Measurements from ENCODE around the gene SUMO2.
"Not testable (repeated sequence)": the region's sequence is repeated elsewhere in the genome, so short reads cannot be mapped to it uniquely, and the experiment has no call there.

The SUMO2 gene

DNA sequence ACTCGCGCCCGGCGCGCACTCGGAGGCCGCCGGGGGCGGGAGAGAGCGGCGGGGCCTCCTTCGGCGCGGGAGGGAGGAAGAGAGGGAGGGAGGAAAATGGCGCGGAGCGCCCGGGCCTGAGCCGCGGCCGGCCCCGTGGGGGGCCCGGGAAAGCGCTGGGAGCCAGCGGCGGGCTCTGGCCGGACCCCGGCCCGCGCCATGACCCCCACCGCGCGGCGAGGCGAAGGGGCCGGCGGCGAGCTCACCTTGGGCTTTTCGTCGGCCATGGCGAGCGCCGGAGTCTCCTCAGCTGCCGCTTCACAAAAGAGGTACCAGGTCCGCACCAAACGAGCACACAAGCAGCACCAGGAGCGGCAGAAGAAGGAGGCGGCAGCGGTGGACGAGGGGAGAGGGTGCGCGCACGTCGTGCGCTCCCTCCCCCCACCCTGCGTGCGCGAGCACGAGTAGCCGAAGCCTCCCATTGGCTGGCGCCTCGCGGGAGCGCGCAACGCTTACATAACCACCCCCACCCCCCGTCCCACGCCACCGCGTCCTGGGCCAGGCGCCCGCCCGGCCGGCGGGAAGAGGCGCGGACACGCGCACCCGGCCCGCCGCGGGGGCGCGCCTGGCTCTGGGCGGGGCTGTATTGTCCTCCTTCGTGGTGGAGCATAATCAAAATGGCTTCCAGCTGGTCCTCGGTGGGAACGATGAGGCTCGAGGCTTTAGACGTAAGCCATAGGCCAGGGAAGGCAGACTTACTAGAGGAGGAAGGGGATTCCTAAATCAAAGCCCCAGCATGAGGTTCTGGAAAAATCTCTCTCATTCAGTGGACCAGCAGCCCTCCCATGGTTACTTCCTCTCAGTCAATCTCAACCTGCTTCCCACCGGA, at the start of gene SUMO2:
TSS of gene SUMO2 (minus strand) at position 391 of the 868 bp plus-strand sequence. CDS start at position 266, 125 bp downstream.
- peak; percentile 65 for DNase-seq

- DNase-seq = no peak
These were observed 49.1 kb upstream of the SUMO2 start for GRCh38 chr17:75231741-75232464.

- DNase-seq = no peak
These were observed 48.3 kb upstream of the SUMO2 start for GRCh38 chr17:75231071-75231470.

DNA sequence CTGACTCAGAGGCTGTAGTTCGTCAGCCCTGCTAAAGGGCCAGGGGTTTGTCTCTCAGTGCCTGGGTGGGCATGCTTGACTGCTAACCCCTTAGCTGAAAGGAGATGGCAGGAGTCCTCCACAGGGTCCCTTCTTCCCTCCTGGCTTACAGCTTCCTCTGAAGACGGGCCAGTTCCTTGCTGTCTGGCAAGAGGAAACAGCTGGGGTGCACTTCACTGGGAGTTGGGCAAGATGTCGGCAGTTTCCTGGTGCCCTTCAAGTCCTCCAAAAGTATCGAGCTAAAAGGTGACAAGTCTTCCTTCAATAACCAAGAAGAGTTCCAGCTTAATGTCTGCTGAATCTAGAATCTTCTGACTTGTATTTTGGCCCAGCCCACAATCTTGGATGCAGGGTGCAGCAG, 46.1 kb upstream of the SUMO2 start:
- DNase-seq = no peak

DNA sequence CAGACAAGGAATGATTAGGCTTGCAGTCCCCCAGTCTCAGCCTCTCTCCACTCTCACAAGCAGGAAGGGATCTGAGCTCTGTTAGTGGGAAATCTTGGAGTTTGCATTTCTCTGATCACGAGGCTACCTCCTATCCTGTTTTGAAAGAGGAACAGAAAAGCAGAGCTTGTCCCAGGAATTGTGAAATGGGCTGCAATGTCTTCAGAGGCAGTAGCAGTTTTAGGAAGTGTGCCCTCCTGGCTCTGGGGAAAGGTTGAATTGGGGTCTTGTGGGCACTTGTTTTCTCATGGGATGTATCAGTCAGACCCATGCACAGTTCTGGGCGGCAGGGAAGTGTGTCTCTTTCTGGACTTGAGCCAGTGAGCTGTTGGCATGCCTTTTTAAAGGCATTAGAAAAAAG, 45.5 kb upstream of the SUMO2 start:
- no peak for DNase-seq

DNA sequence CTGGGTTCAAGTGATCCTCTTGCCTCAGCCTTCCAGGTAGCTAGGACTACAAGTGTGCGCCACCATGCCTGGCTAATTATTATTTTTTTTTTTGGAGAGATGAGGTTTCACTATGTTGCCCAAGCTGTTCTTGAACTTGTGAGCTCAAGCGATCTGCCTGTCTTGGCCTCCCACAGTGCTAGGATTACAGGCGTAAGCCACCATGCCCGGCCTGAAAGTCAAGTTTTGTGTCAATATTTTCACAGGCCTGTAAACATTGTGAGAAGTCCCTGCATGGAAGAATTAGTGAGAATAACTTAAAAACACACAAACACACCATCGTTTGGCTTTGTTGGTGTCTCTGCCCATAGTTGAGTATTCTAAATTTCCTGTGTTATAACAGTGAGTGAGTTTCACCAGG, 45.0 kb upstream of the SUMO2 start:
- no peak for DNase-seq

- DNase-seq = no peak
These were observed 42.3 kb upstream of the SUMO2 start for GRCh38 chr17:75225016-75225415.

DNA sequence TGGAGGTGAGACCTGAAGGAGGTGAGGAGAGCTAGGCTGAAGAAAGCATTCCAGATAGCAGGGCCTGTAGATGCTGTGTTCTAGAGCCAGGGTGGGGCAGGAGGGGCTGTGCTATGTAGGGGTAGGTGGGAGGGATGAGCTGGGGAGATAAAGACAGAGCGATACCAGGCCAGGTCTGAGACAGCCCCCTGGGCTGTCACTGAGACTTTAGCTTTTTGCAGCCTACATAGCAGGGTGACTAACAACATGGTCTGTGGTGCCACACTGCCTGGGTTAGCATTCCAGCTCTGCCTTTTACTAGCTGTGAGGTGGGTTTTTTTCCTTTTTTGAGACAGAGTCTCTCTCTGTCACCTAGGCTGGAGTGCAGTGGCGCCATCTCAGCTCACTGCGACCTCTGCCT, 37.1 kb upstream of the SUMO2 start:
- DNase-seq = no peak

DNA sequence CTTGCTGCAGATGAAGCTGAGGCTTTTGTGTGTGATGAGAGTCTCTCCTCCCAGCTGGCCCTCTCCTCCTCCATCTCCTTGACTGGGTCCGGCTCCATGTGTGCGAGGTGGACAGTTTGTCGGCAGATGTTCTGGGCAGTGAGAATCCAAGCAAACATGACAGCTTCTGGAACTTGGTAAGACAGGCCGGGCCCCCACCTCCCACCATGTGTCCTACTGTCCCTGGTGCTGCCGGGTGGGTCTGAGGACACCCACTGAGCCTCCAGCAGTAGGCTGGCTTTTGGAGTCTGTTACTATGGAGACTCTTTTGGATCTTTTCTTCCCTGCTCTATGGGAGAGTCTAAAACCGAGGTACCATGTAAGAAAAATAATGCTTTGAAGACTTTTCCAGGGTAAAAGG, 35.4 kb upstream of the SUMO2 start:
- DNase-seq = no peak

DNA sequence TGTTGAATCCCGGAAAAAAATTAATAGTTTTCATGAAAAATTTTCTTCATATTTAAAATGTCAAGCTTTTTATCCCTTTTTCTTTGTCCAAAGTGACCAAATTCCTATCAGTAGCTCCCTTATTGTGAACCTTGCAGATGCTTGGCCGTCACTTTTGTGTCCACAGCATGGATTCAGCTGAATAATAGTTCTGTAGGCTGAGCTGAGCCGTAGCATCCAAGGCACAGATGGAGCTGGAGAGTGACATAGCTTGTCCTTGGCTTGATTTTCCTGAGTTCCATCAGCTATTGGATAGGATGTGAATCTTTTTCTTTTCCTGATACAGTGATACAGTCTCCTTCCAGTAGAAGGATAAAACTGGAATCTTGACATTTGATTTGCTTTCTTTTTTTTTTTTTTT, 26.3 kb upstream of the SUMO2 start:
- no peak for DNase-seq

GRCh38 chr17:75208161-75208560, 25.4 kb upstream of the SUMO2 start:
- DNase-seq = no peak

DNA sequence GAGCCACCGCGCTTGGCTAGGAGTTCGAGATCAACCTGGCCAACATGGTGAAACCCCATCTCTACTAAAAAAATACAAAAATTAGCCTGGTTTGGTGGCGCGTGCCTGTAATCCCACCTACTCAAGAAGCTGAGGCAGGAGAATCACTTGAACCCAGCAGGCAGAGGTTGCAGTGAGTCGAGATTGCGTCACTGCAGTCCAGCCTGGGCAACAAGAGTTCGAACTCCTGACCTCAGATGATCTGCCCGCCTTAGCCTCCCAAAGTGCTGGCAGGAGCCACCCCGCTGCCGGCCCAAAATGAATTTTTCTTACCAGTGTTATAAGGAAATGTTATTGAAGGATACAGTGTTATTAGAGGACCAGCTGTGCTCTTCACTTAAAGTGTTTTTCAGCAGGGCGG, 25.0 kb upstream of the SUMO2 start:
- no peak for DNase-seq

- DNase-seq = not testable (repeated sequence)
These were observed 24.3 kb upstream of the SUMO2 start for GRCh38 chr17:75207050-75207407.

GRCh38 chr17:75205793-75206163, 23.0 kb upstream of the SUMO2 start:
- no peak for DNase-seq

DNA sequence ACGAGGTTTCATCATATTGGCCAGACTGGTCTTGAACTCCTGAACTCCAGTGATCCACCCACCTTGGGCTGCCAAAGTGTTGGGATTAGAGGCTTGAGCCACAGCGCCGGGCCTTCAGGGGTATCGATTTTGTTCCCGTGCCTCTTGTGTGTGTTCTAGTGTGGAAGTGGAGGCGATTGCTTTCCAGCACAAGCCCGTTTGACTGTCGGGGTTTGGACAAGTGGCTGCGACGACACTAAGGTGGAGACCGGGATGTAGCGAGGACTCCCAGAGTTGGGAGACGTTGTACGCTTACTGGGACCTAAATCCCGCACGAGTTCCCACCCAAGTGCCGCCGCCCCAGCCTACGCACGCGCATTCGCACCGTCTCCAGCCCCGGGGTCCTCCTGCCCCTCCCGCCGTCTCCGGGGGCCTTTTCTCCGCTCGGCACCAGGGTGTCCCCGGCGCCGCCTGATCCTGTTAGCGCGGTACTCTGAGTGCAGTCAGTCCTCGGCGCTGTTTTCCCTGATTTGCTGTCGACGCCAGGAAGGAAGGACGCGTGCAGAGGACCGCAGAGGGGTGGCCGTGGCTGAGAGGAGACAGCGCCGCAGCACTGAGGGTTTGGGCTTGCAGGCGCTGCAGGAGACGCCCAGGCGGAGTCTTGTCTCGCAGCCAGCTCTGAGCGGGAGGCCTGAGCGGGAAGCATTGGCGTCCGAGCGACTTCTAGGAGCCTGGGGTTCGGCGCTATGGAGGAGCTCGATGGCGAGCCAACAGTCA, 22.5 kb upstream of the SUMO2 start, which contains the start of gene NUP85:
TSS of gene NUP85 (plus strand) at position 643 of the 756 bp plus-strand sequence. CDS start at position 726, 83 bp downstream.
- DNase-seq = peak; percentile 81

- no peak for DNase-seq
These were observed 17.3 kb upstream of the SUMO2 start for GRCh38 chr17:75199886-75200618.

DNA sequence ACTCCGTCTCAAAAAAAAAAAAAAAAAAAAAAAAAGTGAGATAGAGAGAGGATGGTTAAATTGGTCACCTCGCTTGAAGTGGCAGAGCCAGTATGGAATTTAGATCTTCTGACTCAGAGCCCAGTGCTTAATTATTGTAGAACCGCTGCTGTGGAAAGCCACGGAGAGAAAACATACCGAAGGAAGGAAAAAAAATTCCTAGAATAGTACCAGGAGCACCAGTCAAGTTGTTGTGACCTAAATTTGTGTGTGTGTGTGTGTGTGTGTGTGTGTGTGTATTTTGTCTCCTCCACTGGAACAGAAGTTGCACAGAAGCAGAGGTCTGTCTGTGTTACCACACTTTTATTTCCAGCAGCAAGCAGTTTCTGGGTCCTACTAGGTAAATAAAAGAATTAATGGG, 12.1 kb upstream of the SUMO2 start:
- DNase-seq = no peak

GRCh38 chr17:75191584-75191983, 8.8 kb upstream of the SUMO2 start:
- DNase-seq = no peak

DNA sequence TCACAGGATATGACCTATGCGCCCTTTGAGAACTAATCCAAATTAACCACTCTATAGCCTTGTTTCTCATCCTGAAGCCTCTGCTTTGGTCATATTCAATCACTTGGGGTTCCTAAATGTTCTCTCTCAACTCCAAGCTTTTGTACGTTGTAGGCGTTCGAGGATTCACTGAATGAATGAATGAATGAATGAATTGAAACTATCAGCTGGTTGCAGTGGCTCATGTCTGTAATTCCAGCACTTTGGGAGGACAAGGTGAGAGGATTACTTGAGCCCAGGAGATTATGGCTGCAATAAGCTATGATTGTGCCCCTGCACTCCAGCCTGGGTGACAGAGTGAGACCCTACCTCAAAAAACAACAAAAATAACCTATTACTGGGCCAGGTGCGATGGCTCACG, 5.9 kb upstream of the SUMO2 start:
- no peak for DNase-seq

DNA sequence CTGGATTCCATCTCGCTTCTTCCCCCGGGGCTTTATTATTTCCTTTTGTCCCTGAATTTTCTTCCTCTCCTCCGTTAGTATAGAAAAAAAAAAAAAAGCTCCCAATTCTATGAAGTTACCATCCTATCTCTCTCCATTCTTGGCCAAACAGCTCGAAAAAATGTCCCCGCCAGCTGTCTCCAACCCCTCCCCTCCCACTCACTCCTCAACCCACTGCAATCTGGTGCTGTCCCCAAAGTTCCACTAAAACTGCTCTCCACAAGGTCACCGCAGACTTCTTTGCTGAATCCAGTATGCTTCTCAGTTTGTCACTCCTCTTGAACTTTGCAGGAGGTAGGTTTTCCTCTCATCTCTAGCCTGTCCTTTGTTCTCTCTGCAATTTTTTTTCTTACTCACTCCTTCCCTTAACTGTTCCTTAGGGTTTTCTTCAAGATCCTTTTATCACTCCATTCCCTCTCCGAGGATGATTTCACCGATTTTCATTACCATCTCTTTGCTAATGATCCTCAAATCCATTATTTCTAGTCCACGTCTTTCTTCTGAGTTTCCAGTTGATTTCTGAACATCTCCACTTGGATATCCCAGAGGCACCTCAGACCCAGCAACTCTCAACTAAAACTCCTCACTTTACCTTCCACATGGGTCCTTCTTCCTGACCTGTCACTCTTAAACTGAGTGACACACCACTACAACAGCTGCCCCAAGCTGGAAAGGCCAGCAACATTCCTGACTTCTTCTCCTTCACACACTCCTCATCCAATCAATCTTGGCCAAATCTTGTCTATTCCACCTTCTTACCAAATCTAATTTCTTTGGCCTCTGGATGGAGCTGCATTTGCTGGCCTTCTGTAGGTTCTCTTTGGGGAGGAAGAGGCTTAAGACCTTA, 1.5 kb upstream of the SUMO2 start:
- DNase-seq = no peak

- no peak for DNase-seq
These were observed 515 bp downstream of the SUMO2 start for GRCh38 chr17:75182319-75182568.

Data from DMS79 (cell line).